DOHH2 (cell line): ENCODE measurements around the gene ADGRE1.

Experiments used
- CTCF ChIP-seq: fragments of 200-600 bp; sonication (generic); IDR thresholded peaks from one replicate; pipeline ENCODE4 v1.5.1; 2014; ENCODE audit warnings: antibody characterized with exemption, mild to moderate bottlenecking, low read depth, low read length; ENCODE audit not compliant: poor library complexity, severe bottlenecking
- EZH2phosphoT487 ChIP-seq: fragments of 200-600 bp; sonication (generic); IDR thresholded peaks from 2 replicates; pipeline ENCODE4 v1.6.1; 2017; ENCODE audit warnings: borderline replicate concordance, mild to moderate bottlenecking, antibody characterized with exemption, low read length, moderate library complexity, mixed read lengths

GRCh38 chr19:6983448-6983847, 96.1 kb downstream of the ADGRE1 start:
- TF ChIP-seq CTCF (no peak), EZH2phosphoT487 (no peak)
